ENCODE data around the gene SLITRK3. TPM values are rescaled to one million over a fixed set of nuclear protein-coding genes. Genes with fewer than 3 reads are reported as not detected.

Gene SLITRK3
- total and polyA plus RNA-seq, 2 donors (not counting 1 experiment from before 2014, with no cell fraction given) = not detected

DNA sequence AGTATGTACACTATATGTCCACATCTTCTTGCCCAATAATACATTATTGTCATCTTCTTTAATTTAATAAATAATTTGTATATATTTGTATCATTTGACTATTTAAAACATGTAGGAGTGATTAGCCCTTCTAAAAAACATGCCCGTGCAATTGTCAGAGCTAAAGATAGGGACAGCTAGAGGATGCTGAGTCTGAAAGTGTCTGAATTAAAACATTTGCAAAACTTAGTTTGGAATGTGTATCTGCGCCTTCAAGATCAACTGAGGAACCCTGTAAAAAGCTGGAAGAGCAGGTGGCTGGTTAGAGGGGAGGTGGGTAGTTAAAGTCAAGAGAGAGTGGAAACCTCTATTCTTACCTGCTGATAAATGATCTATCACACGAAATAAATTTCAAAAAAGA is 4.7 kb downstream of the SLITRK3 start:
- Mint-ChIP-seq H3K4me3 (no peak overlapping the region), H3K9me3 (ENCODE audit: insufficient read depth) (no peaks in the 10 kb centered on the region), H3K27ac (no peak overlapping the region), H3K4me1 (no peaks in the 10 kb centered on the region), H3K27me3 (peaks cover 36% of the 10 kb centered on the region)
- H3K27me3 ChIP-seq (replicated peaks in 1 of 4; ENCODE audit: control extremely low read depth in 1 of 4, control insufficient read depth in 3 of 4, insufficient read depth in 4 of 4, low read length in 3 of 4) = peaks cover 0 to 27% (median 11%) of the 10 kb centered on the region in 4 experiments
- no peak overlapping the region for H2AFZ ChIP-seq (ENCODE audit: insufficient read depth, low read depth, low read length, poor library complexity, severe bottlenecking)
- H3K79me2 ChIP-seq (ENCODE audit: control insufficient read depth, insufficient read depth, low read length) = no peaks in the 10 kb centered on the region
- H3K9me3 ChIP-seq (ENCODE audit: control extremely low read depth in 1 of 3, control insufficient read depth in 2 of 3, insufficient read depth in 1 of 3, low read length in 2 of 3) = peaks cover 0 to 8% (median 0%) of the 10 kb centered on the region in 3 donors
- no peak for ATAC-seq (ENCODE audit: low read depth)
- peaks cover under 1 to 6% of the 10 kb centered on the region in 2 donors for H3K4me1 ChIP-seq (ENCODE audit: control insufficient read depth in 2 of 2, insufficient read depth in 2 of 2, low read length in 2 of 2)
- intact Hi-C loops (cut with micrococcal nuclease) = no loop called here
- H3K9ac ChIP-seq (ENCODE audit: low read length) = no peak overlapping the region
- POLR2A ChIA-PET = no interaction called here
- WGBS (ENCODE audit: insufficient coverage) = 86% methylated on average over 1 of the region's 3 CpGs
- H3K36me3 ChIP-seq (replicated peaks in 1 of 2; ENCODE audit: control extremely low read depth in 1 of 2, control insufficient read depth in 1 of 2, extremely low read depth in 1 of 2, insufficient read depth in 2 of 2, low read length in 1 of 2) = no peaks in the 10 kb centered on the region
- H3K27ac ChIP-seq (ENCODE audit: low read length in 2 of 2) = no peak overlapping the region
- no peaks in the 10 kb centered on the region for H4K20me1 ChIP-seq (ENCODE audit: control insufficient read depth, insufficient read depth, low read length, poor library complexity, severe bottlenecking)
- no peak overlapping the region for H3K4me2 ChIP-seq (replicated peaks; ENCODE audit: low read depth, low read length, poor library complexity, severe bottlenecking)
- no peak for DNase-seq
- no peak overlapping the region for H3K4me3 ChIP-seq (ENCODE audit: control extremely low read depth in 1 of 5, extremely low read depth in 1 of 5, insufficient read depth in 1 of 5, low read depth in 2 of 5, low read length in 4 of 5)
- TF ChIP-seq CTCF (IDR thresholded peaks at IDR 0.05) = no peak
- no peak for TF ChIP-seq EZH2 (IDR thresholded peaks at IDR 0.05; ENCODE audit: borderline replicate concordance, insufficient read depth, low read depth, low read length, poor library complexity, severe bottlenecking)
- CTCF ChIA-PET = interaction anchor here (1.0 kb wide), 1 partner anchor 13 kb away, joined by 3 read pairs; no protein-coding TSS in a partner anchor

- 93% methylated on average over 6 of the region's 12 CpGs for WGBS (ENCODE audit: insufficient coverage)
- no peak for TF ChIP-seq EZH2 (IDR thresholded peaks at IDR 0.05; ENCODE audit: borderline replicate concordance, insufficient read depth, low read depth, low read length, poor library complexity, severe bottlenecking)
- Mint-ChIP-seq H3K4me1 (no peaks in the 10 kb centered on the region), H3K27me3 (peaks cover 13% of the 10 kb centered on the region), H3K27ac (no peak overlapping the region), H3K4me3 (no peak overlapping the region), H3K9me3 (ENCODE audit: insufficient read depth) (no peaks in the 10 kb centered on the region)
- ChIA-PET POLR2A (no interaction called here), CTCF (no interaction called here)
- no peaks in the 10 kb centered on the region for H3K36me3 ChIP-seq (replicated peaks in 1 of 2; ENCODE audit: control extremely low read depth in 1 of 2, control insufficient read depth in 1 of 2, extremely low read depth in 1 of 2, insufficient read depth in 2 of 2, low read length in 1 of 2)
- H3K4me1 ChIP-seq (ENCODE audit: control insufficient read depth in 2 of 2, insufficient read depth in 2 of 2, low read length in 2 of 2) = no peaks in the 10 kb centered on the region
- no peak for DNase-seq
- H3K4me2 ChIP-seq (replicated peaks; ENCODE audit: low read depth, low read length, poor library complexity, severe bottlenecking) = no peak overlapping the region
- no peak overlapping the region for H3K4me3 ChIP-seq (ENCODE audit: control extremely low read depth in 1 of 5, extremely low read depth in 1 of 5, insufficient read depth in 1 of 5, low read depth in 2 of 5, low read length in 4 of 5)
- H3K27me3 ChIP-seq (replicated peaks in 1 of 4; ENCODE audit: control extremely low read depth in 1 of 4, control insufficient read depth in 3 of 4, insufficient read depth in 4 of 4, low read length in 3 of 4) = peaks cover 0 to 4% (median 0%) of the 10 kb centered on the region in 4 experiments
- no peak for ATAC-seq (ENCODE audit: low read depth)
- H3K79me2 ChIP-seq (ENCODE audit: control insufficient read depth, insufficient read depth, low read length) = no peaks in the 10 kb centered on the region
- intact Hi-C loops (cut with micrococcal nuclease) = no loop called here
- no peak overlapping the region for H3K9ac ChIP-seq (ENCODE audit: low read length)
- no peak overlapping the region for H2AFZ ChIP-seq (ENCODE audit: insufficient read depth, low read depth, low read length, poor library complexity, severe bottlenecking)
- H4K20me1 ChIP-seq (ENCODE audit: control insufficient read depth, insufficient read depth, low read length, poor library complexity, severe bottlenecking) = no peaks in the 10 kb centered on the region
- no peak overlapping the region for H3K27ac ChIP-seq (ENCODE audit: low read length in 2 of 2)
- peaks cover 0 to 3% (median 0%) of the 10 kb centered on the region in 3 donors for H3K9me3 ChIP-seq (ENCODE audit: control extremely low read depth in 1 of 3, control insufficient read depth in 2 of 3, insufficient read depth in 1 of 3, low read length in 2 of 3)
These were observed 7.7 kb downstream of the SLITRK3 start for GRCh38 chr3:165188452-165188851.
